GM15510 (cell line): ENCODE data around the gene NAPG.

ENCODE experiments used
- POLR2A ChIP-seq: IDR thresholded peaks from 3 replicates; pipeline ENCODE4 v1.6.1; 2011; ENCODE audit warnings: borderline replicate concordance; ENCODE audit not compliant: insufficient read length; ENCODE audit errors: extremely low read depth

Gene NAPG

DNA sequence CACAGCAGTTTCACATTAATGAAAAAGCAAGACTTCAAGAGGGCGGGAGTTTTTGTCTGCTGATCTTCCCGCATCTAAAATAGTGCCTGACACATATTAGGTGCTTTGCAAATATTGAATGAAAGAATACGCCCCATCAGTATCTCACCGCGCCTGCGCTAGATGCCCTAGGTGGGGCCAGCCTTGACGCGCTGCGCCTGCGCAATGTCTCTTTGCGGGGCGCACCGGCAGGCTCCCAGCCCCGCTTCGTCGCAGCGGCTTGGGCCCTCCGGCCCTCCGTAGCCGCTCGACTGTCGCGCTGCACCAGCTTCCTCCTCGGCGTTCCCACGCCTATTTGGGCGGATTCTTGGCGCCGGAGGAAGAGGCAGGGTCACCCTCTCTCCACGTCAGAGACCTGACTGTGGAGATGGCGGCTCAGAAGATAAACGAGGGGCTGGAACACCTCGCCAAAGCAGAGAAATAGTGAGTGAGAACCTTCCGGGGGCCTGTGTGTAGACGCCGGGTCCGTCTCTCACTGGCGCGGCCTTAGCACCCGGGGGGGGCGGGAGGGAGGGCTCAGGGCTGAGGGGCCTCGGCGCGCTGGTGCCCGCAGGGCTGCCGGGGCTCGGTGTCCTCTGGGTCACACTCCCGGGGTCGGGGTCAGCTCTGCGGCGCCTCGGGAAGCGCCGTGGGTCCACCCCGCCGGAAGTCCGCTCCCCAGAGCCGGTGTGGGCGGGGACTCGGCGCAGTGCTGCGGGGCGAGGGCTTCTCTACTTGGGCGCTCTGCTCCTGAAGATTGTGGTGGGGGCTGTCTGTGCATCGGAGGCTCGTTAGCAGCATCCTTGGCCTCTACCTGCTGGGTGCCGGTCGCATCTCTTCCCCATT lies at the start of gene NAPG:
Gene NAPG (plus strand): TSS at position 331 of the 864 bp plus-strand sequence. CDS start 76 bp downstream, at position 407.
- peak; percentile 63 for TF ChIP-seq POLR2A

DNA sequence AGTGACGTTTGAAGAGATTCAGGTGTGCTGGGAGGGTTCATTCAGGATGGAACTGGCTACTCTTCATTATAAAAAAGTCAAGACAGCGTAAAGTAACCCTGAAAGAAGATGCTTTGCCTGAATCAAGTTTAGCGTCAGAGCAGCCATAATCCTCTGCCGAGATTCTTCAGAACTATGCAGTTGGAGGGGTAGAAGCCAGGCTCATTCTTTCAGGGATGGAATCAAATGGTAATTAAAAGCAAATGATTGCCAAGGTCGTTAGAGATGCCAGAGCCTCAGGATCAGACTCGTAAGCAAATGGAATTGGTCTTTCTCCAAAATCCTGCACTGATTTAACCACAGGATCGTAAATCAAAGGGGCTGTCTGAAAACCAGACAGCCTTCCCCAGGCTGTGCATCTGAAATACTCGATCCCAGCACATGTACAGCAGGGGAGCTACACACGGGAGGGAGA lies 49.5 kb upstream of the NAPG start:
- no peak for TF ChIP-seq POLR2A

DNA sequence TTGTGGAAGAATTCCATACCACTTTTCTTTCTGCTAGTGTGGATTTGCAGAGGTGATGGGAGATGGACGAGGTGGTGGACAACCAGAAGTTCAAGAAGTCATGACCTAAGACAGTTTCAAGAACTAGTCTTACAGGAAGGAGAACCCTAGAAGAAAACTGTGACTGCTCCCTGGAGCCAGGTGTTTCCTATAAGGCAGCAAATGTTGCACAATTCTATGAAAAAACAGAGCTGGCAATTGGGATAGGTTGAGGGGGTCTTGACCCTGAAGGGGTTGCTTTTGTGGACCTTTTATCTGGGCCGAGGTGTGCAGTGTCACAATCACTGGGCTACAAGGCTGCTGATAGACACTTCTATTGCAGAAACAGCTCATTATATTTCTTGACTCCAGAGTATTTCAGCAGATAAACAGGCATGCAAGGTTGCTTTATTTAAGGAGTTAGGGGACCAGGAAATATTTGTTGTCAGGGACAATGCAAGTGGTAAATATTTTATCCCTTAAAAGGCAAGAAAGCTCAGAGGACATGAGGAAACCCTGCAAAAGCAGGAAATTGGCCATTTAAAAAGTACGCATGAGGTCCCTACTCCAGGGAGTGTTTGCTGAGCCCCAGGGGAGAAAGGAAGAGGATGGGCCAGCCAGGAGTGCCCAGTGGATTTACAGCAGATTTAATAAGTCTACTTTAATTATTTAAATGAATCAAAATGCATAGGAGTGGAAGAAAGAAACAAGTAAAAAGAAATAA lies 48.5 kb upstream of the NAPG start:
- no peak for TF ChIP-seq POLR2A

DNA sequence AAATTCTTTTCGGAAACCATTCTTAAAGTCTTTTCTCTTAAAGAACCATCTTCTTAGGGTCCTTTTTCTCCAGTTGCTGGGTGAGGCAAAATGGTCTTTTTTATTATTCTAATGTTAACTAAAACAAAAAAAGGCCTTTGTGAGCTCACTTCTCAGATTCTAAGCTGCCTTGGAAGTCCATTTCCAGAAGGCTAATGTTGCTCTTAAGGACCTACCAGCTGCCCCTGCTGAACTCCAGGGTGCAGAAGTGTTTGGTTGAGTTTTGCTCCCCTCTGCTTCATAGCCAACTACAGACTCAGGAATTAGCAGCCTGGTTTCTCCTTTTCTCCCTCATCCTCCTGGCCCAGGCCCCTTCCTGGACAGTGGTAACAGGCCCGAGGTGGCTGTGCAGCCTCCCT lies 48.0 kb upstream of the NAPG start:
- TF ChIP-seq POLR2A: no peak

DNA sequence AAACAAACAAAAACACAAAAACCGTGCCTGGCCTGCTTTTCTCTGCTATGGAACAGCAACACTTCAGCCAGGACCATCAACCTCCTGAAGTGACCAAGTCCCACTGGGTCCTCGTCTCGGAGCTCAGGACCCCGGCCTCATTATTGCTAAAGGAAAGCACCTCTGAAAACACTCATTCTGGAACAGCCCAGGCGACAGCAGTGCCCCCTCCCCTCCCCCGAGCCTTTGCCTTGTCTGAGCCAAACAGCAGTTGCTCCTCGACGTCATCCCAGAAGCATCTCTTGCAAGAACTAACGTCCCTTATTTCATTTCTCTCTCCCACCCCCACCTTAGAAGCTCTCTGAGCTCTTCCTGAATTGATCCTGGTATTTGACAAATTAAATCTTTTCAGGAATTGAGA lies 44.0 kb upstream of the NAPG start:
- TF ChIP-seq POLR2A: no peak

DNA sequence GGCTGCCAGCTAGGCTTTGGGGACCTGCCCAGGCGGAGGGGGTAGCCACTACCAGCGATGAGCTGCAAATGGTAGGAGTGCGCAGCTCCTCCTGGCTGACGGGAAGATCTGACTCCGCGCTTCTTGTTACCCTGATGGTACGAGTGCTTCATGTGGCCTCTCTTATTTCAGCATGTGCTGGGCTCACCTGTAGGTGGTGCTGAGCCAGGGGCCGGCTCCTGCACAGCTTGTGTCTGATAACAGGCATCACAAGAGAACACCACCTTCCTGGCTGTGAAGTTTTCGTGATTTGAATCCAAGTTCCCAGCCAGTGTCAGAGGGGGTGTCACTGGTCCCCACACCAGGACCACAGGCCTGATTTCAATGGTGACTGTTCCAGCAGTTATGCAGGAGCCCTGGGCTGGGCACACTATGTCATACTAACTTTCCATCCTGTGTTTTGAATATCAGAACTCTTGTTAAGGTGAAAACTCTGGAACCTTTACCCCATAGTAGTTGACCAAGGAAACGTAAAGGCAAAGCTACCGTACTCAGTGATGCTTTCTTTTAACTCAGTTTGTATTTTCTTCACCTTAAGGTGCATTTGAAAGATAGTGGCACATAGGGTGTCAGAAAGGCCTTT lies 43.4 kb upstream of the NAPG start:
- no peak for TF ChIP-seq POLR2A

DNA sequence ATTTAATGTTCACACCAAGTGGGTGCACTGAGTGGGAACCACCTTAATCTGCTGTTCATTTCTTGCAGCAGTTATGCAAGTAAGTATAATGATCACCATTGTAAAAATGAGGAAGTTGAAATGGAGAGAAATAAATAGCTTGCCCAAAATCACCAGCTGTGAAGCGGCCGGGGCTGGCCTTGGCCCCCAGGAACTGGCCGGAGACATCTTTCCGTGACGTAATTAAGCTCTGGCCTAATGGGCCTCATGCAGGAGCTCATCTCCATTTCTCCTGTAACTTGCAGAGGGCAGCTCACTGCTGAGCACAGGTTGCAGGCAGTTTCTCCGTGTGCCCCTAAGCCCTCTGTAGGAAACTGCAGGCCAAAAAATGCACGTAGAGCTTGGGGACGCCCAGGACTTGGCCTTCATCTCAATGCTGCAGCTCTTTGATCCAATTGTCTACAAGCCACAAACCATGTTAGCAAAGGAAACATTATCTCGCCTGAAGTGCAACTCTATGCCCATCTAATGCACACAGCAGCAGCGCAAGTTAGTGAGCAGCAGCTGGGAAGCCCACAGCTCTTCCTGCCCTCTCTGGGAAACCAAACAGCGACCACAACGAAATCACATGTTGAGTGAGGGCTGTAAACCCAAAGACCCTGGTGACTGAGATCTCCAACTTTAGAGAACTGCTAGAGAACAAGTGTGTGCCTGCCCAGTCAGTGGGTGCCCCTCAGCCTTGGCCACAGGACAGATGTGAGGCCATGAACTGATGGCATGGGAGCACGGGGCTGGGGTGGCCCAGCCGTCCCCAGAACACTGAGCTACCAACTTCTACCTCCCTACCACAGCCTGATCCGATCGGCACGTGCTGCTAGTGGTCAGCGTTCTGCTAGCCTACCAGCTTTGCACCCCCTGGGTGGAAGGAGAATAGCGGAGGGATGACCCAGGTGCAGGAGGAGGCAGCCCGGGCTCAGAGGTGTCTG lies 42.6 kb upstream of the NAPG start:
- TF ChIP-seq POLR2A: no peak

DNA sequence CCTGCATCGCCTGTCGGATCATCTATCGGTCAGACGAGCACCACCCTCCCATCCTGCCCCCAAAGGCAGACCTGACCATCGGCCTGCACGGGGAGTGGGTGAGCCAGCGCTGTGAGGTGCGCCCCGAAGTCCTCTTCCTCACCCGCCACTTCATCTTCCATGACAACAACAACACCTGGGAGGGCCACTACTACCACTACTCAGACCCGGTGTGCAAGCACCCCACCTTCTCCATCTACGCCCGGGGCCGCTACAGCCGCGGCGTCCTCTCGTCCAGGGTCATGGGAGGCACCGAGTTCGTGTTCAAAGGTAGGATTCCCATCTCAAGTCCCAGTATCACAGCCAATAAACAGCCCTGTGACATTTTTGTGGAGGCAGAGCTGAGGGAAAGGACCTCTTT lies 40.4 kb upstream of the NAPG start:
- TF ChIP-seq POLR2A: no peak

DNA sequence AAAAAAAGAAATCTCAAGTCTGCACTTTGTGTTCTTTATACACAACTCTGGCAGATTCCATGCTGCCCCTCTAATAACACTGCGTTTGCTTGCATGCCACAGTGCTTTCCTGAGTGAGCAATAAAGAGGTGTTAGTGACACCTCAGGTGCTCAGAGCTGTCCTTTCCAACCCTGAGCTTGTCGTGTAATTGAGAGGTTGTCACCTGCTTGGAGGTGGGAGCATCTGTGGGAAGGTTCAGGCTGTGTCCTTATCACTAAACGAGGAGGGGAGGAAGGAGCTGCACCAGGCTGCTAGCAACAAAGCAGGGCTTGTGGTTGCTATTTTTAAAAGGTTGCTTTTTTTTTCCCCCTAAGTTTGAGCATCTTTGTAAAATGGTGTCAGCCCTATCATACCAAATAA lies 39.5 kb upstream of the NAPG start:
- no peak for TF ChIP-seq POLR2A

DNA sequence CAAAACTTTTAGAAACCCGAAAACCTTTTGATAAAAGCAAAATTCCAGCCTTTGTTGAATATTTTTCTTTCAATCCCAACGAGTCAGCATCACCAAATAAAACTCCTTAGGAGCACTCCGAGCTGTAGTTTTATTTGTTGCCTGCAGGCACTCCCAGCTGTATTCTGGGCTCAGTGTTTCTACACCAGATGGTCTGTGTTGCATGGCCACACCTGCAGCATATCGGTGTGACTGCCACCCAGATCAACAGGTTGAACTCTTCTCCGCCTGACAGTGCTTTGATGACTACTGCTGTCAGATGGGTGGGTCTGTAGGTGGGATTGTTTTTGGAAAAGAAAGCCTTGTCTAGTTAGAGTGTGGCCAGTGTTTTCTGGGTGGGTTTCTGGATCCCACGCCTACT lies 38.7 kb upstream of the NAPG start:
- TF ChIP-seq POLR2A: no peak

DNA sequence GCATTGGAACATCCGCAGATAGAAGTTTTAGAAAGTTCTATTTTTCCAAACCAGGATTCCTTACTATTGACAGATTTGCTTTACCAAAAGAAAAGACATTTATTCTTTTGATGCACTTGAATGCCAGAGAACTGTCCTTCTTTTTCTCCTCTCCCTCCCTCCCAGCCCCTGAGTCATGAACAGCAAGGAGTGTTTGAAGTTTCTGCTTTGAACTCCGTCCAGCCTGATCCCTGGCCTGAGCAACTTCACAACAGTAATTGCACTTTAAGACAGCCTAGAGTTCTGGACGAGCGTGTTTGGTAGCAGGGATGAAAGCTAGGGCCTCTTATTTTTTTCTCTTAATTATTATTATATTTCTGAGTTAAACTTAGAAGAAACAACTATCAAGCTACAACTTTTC lies 37.8 kb upstream of the NAPG start:
- TF ChIP-seq POLR2A: no peak

DNA sequence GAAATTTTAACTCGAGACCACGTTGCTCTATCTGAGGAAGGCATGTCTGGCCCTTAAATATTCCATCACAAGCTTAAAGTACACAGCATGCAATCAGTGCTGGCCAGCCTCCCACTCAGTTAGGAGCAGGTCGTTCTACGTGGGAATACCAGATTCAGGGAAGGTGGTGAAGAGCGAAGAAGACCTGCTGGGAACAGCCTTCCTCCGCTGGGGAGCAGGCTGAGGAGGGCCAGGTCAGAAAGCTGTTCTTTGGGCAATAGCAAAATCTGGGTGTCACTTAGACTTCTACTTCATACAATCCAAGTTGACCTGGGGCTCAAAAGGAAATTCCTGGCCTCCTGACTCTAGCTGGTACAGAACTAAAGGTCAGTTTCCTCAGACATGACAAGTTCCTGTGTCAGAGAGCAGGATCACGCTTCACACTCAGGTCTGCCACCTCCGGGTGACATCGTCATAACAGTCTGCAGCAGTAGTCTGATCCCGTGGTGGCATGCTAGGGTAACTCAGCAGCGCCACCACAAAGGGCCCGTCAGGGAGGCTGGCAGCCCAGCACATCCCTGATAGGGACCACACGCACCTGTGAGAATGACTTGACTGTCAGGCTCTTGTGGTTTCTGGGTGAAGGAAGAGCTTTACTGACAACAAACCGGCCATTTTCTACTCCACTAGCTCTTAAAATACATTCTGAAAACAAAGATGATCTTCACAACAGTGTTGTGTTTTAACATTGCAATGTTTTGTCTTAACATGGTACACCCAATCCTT lies 35.2 kb upstream of the NAPG start:
- TF ChIP-seq POLR2A: no peak

DNA sequence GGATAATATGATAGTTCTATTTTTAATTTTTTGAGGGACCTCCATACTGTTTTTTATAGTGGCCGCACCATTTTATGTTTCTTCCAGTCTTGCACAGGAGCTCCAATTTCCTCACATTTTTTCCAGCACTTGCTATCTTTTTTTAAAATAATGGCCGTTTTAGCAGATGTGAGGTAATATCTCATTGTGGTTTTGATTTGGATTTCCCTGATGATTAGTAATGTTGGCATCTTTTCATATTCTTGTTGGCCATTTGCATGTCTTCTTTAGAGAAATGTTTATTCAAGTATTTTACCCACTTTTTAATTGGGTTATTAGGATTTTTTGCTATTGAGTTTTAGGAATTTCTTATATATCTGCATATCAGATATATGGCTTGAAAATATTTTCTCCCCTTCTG lies 29.9 kb upstream of the NAPG start:
- TF ChIP-seq POLR2A: no peak
